ENCODE results near the gene XRCC4.

GRCh38 chr5:83370957-83371356 is 293.6 kb downstream of the XRCC4 start:
- no peak for TF ChIP-seq CTCF (conservative IDR thresholded peaks at IDR 0.05 in 1 of 2, IDR thresholded peaks at IDR 0.05 in 1 of 2; ENCODE audit: extremely low read depth in 1 of 2, insufficient read depth in 1 of 2, low read depth in 1 of 2, low read length in 2 of 2)
- TF ChIP-seq EZH2 (IDR thresholded peaks at IDR 0.05; ENCODE audit: borderline replicate concordance, low read length), result no peak
